HCT116 (cell line): Measurements from ENCODE around the gene MYCL. TPM values are rescaled to one million over a fixed set of nuclear protein-coding genes. Genes with fewer than 3 reads are reported as not detected.

Experiments
- ATAC-seq: fragments of 200-7000 bp; cut with Tn5 transposase; 2 replicates; pipeline ENCODE4 v1.9.1; 2020; ENCODE audit warnings: mild to moderate bottlenecking, moderate library complexity
- BruUV-seq: library from RNA; stranded (reverse); fragments of 400-500 nt; replicated peaks from 2 replicates; lab custom pipeline; 2021; lab: Mats Ljungman, UMichigan
- CTCF ChIA-PET: fragments of 300-600 bp; sonication (Branson Sonifier 250); formaldehyde crosslinking; loops from one replicate; lab custom pipeline; 2021; ENCODE audit warnings: antibody characterized with exemption; lab: Charles Lee
- POLR2A ChIA-PET: fragments of 300-600, 350-600 bp; sonication (Branson Sonifier 250); formaldehyde crosslinking; loops from one replicate; lab custom pipeline; 2021; ENCODE audit warnings: antibody characterized with exemption; lab: Charles Lee
- RAD21 ChIA-PET, 2 experiments: fragments of 300-600 bp; sonication (Branson Sonifier 250); formaldehyde crosslinking; loops; one replicate each; lab custom pipeline; 2023; ENCODE audit warnings: low total read pairs in 2 of 2; ENCODE audit not compliant: uncharacterized antibody in 2 of 2, unreplicated experiment in 2 of 2, low non-redundant PET in 1 of 2; lab: Charles Lee
- DNase-seq: peaks from one replicate; pipeline ENCODE4 v3.0.0-alpha.2; 2010; ENCODE audit warnings: low read depth, low spot score
- H2AFZ ChIP-seq: fragments of 200-600 bp; shearing (Covaris generic), sonication (generic); 2 replicates; pipeline ENCODE4 v1.6.1; 2017; ENCODE audit warnings: low read depth, mixed run types, mixed read lengths, antibody characterized with exemption, low read length; ENCODE audit not compliant: poor library complexity, severe bottlenecking
- H3K27ac ChIP-seq: 2 replicates; pipeline ENCODE4 v1.5.1; 2012; ENCODE audit warnings: low read depth, low read length
- H3K27me3 ChIP-seq: fragments of 200-600 bp; sonication (generic); 2 replicates; pipeline ENCODE4 v1.6.1; 2016; ENCODE audit warnings: mixed run types, low read length, mixed read lengths; ENCODE audit not compliant: insufficient read depth
- H3K36me3 ChIP-seq, 2 experiments: fragments of 200-500 bp in 1 of 2; fragments of 200-600 bp in 1 of 2; sonication (Bioruptor generic) in 1 of 2; sonication (generic) in 1 of 2; 2 replicates each; pipeline versions ENCODE4 v1.5.1 to v1.6.1; 2014 to 2016; ENCODE audit warnings: low read length in 2 of 2, inconsistent platforms in 1 of 2, mixed read lengths in 1 of 2, mixed run types in 1 of 2; ENCODE audit not compliant: insufficient read depth in 2 of 2, control insufficient read depth in 1 of 2
- H3K4me1 ChIP-seq, 2 experiments: fragments of 200-600 bp in 1 of 2; sonication (generic) in 1 of 2; 2 replicates each; pipeline versions ENCODE4 v1.5.1 to v1.6.1; 2012 to 2017; ENCODE audit warnings: low read length in 2 of 2, inconsistent platforms in 1 of 2, mild to moderate bottlenecking in 1 of 2, mixed read lengths in 1 of 2, mixed run types in 1 of 2, moderate library complexity in 1 of 2; ENCODE audit not compliant: insufficient read depth in 2 of 2, control insufficient read depth in 1 of 2
- H3K4me2 ChIP-seq: fragments of 200-600 bp; sonication (generic); 2 replicates; pipeline ENCODE4 v1.6.1; 2017; ENCODE audit warnings: mixed run types, low read length, mixed read lengths
- H3K4me3 ChIP-seq, 2 experiments: fragments of 200-600 bp in 1 of 2; sonication (generic) in 1 of 2; replicated peaks in 1 of 2; 2 replicates each; pipeline ENCODE4 v1.5.1; 2011 to 2016; ENCODE audit warnings: low read length in 2 of 2, control low read depth in 1 of 2, low read depth in 1 of 2, mild to moderate bottlenecking in 1 of 2, mixed read lengths in 1 of 2, mixed run types in 1 of 2
- H3K79me2 ChIP-seq: fragments of 200-600 bp; sonication (generic); 2 replicates; pipeline ENCODE4 v1.6.1; 2017; ENCODE audit warnings: mild to moderate bottlenecking, mixed run types, low read length, moderate library complexity, mixed read lengths; ENCODE audit not compliant: insufficient read depth
- H3K9ac ChIP-seq: fragments of 200-600 bp; sonication (generic); 2 replicates; pipeline ENCODE4 v1.6.1; 2016; ENCODE audit warnings: low read length, mixed read lengths
- H3K9me2 ChIP-seq: fragments of 200-600 bp; sonication (generic), shearing (Covaris generic); 2 replicates; pipeline ENCODE4 v1.6.1; 2017; ENCODE audit warnings: mixed run types, mild to moderate bottlenecking, moderate library complexity; ENCODE audit not compliant: insufficient read depth
- H3K9me3 ChIP-seq, 2 experiments: fragments of 200-500 bp in 1 of 2; fragments of 200-600 bp in 1 of 2; sonication (Bioruptor generic) in 1 of 2; sonication (generic) in 1 of 2; 2 replicates each; pipeline ENCODE4 v1.6.1; 2014 to 2017; ENCODE audit warnings: low read length in 2 of 2, mixed read lengths in 2 of 2, inconsistent platforms in 1 of 2, low read depth in 1 of 2, mild to moderate bottlenecking in 1 of 2, mixed run types in 1 of 2, moderate library complexity in 1 of 2; ENCODE audit not compliant: control insufficient read depth in 1 of 2, insufficient read depth in 1 of 2
- H4K20me1 ChIP-seq: fragments of 200-600 bp; sonication (generic), shearing (Covaris generic); 2 replicates; pipeline ENCODE4 v1.6.1; 2017; ENCODE audit warnings: mixed run types, mild to moderate bottlenecking, moderate library complexity; ENCODE audit not compliant: insufficient read depth
- CBX3 ChIP-seq: IDR thresholded peaks from 2 replicates; pipeline ENCODE4 v1.6.1; 2012; ENCODE audit warnings: low read depth
- CTCF ChIP-seq, 3 experiments: fragments of 200-600 bp in 1 of 3; sonication (generic) in 1 of 3; IDR thresholded peaks in 2 of 3; conservative IDR thresholded peaks in 1 of 3; 2 replicates each; pipeline ENCODE4 v1.5.1; 2012 to 2017; ENCODE audit warnings: low read depth in 2 of 3, low read length in 2 of 3, antibody characterized with exemption in 1 of 3, borderline replicate concordance in 1 of 3, control low read depth in 1 of 3, mild to moderate bottlenecking in 1 of 3, mixed read lengths in 1 of 3, mixed run types in 1 of 3, moderate library complexity in 1 of 3; ENCODE audit not compliant: insufficient read depth in 1 of 3
- MAX ChIP-seq: IDR thresholded peaks from 2 replicates; pipeline ENCODE4 v1.6.1; 2012
- POLR2A ChIP-seq: IDR thresholded peaks from 2 replicates; pipeline ENCODE4 v1.7.0; 2011; ENCODE audit warnings: borderline replicate concordance; ENCODE audit not compliant: insufficient read depth, insufficient read length; ENCODE audit errors: extremely low read depth
- POLR2AphosphoS5 ChIP-seq: IDR thresholded peaks from 2 replicates; pipeline ENCODE4 v1.6.1; 2011; ENCODE audit warnings: mild to moderate bottlenecking, low read depth, low read length, moderate library complexity
- REST ChIP-seq: IDR thresholded peaks from 2 replicates; pipeline ENCODE4 v1.6.1; 2012; ENCODE audit warnings: low read depth
- SRF ChIP-seq: IDR thresholded peaks from 2 replicates; pipeline ENCODE4 v1.6.1; 2012; ENCODE audit warnings: low read depth
- TCF7L2 ChIP-seq: IDR thresholded peaks from 2 replicates; pipeline ENCODE4 v1.7.0; 2011; ENCODE audit warnings: borderline replicate concordance, inconsistent platforms; ENCODE audit not compliant: insufficient read depth, insufficient read length; ENCODE audit errors: extremely low read depth
- ZBTB33 ChIP-seq: IDR thresholded peaks from 2 replicates; pipeline ENCODE4 v1.6.1; 2011; ENCODE audit warnings: mild to moderate bottlenecking, low read length, moderate library complexity; ENCODE audit not compliant: insufficient replicate concordance; ENCODE audit errors: extremely low read depth
- intact Hi-C: fragments of 100-400 bp; cut with micrococcal nuclease; formaldehyde crosslinking; loops from 2 replicates; pipeline ENCODE4 v1.10.0; 2022
- total RNA-seq: library from RNA; stranded (reverse); gene quantifications from one replicate; pipeline ENCODE4 v1.2.1, GENCODE V29; 2021; ENCODE audit not compliant: unreplicated experiment

Gene MYCL
- total RNA-seq, 1 experiment from 2014 or later, result 10.0 TPM

- no TSS peak for BruUV-seq
- ChIA-PET CTCF (no interaction called here), POLR2A (no interaction called here), RAD21 (no interaction called here)
- H4K20me1 ChIP-seq, result no peaks in the 10 kb centered on the region; the same call in 1 of the 2 replicates
- no peaks in the 10 kb centered on the region for H3K4me1 ChIP-seq
- no peaks in the 10 kb centered on the region for H3K9me3 ChIP-seq
- DNase-seq (no peak), ATAC-seq (no peak)
- H3K9ac ChIP-seq, result no peak overlapping the region
- H3K27me3 ChIP-seq, result no peaks in the 10 kb centered on the region
- H3K9me2 ChIP-seq, result no peaks in the 10 kb centered on the region
- H3K79me2 ChIP-seq, result peaks cover 42% of the 10 kb centered on the region
- no peak overlapping the region for H2AFZ ChIP-seq
- H3K36me3 ChIP-seq, result peaks cover 41 to 42% of the 10 kb centered on the region in 2 experiments
- no peak for TF ChIP-seq CTCF (IDR thresholded peaks at IDR 0.05 in 2 of 3, conservative IDR thresholded peaks at IDR 0.05 in 1 of 3; ENCODE audit: borderline replicate concordance in 1 of 3, insufficient read depth in 1 of 3, low read depth in 2 of 3, low read length in 2 of 3)
- TF ChIP-seq POLR2A, result no peak
- no peak for TF ChIP-seq ZBTB33
- no peak for TF ChIP-seq TCF7L2
- no peak for TF ChIP-seq REST
- TF ChIP-seq MAX, result no peak
- no peak for TF ChIP-seq POLR2AphosphoS5
- TF ChIP-seq CBX3, result no peak
- no peak for TF ChIP-seq SRF
- H3K4me2 ChIP-seq, result no peak overlapping the region
- intact Hi-C loops, result no loop called here
- no peak overlapping the region for H3K4me3 ChIP-seq
- no peak overlapping the region for H3K27ac ChIP-seq
Measured at GRCh38 chr1:39849203-39849602, 52.5 kb downstream of the MYCL start.
